Calu3 (cell line): ENCODE results near the gene ESF1. TPM values are rescaled to one million over a fixed set of nuclear protein-coding genes. Genes with fewer than 3 reads are reported as not detected.

Source experiments
- BruUV-seq: library from RNA; stranded (reverse); fragments of 400-500 nt; replicated peaks from 2 replicates; lab custom pipeline; 2021; lab: Mats Ljungman, UMichigan
- CTCF ChIA-PET: fragments of 300-600 bp; sonication (Branson Sonifier 250); formaldehyde crosslinking; loops from one replicate; lab custom pipeline; 2022; ENCODE audit warnings: antibody characterized with exemption; lab: Charles Lee
- DNase-seq: peaks from one replicate; pipeline ENCODE4 v3.0.0; 2022
- H3K27ac Mint-ChIP-seq: one replicate; pipeline ENCODE4 v1.8.0; 2022; ENCODE audit warnings: mixed read lengths; ENCODE audit not compliant: unreplicated experiment
- H3K27me3 Mint-ChIP-seq: one replicate; pipeline ENCODE4 v1.8.0; 2022; ENCODE audit warnings: mixed read lengths; ENCODE audit not compliant: unreplicated experiment
- H3K36me3 Mint-ChIP-seq: one replicate; pipeline ENCODE4 v1.8.0; 2022; ENCODE audit warnings: mild to moderate bottlenecking, moderate library complexity, mixed read lengths; ENCODE audit not compliant: insufficient read depth, unreplicated experiment
- H3K4me1 Mint-ChIP-seq: one replicate; pipeline ENCODE4 v1.8.0; 2022; ENCODE audit warnings: mild to moderate bottlenecking, low read depth, mixed read lengths; ENCODE audit not compliant: unreplicated experiment
- H3K4me3 Mint-ChIP-seq: one replicate; pipeline ENCODE4 v1.8.0; 2022; ENCODE audit warnings: mild to moderate bottlenecking, low read depth, moderate library complexity, mixed read lengths; ENCODE audit not compliant: unreplicated experiment
- H3K9me3 Mint-ChIP-seq: one replicate; pipeline ENCODE4 v1.8.0; 2022; ENCODE audit warnings: low read depth, mixed read lengths; ENCODE audit not compliant: unreplicated experiment
- CTCF ChIP-seq: fragments of 200-600 bp; IDR thresholded peaks from one replicate; pipeline ENCODE4 v1.8.0; 2022; ENCODE audit warnings: antibody characterized with exemption; ENCODE audit not compliant: unreplicated experiment
- intact Hi-C: fragments of 100-400 bp; cut with micrococcal nuclease; formaldehyde crosslinking; loops from one replicate; pipeline ENCODE4 v1.10.0; 2022; ENCODE audit not compliant: unreplicated experiment
- total RNA-seq: library from RNA; stranded (reverse); gene quantifications from 2 replicates; pipeline ENCODE4 v1.2.3, GENCODE V29; 2022

The ESF1 gene
- total RNA-seq, 1 experiment from 2014 or later, result 14.7 TPM

GRCh38 chr20:13772529-13772928, 12.2 kb downstream of the ESF1 start:
- no peak overlapping the region for H3K27ac Mint-ChIP-seq

DNA sequence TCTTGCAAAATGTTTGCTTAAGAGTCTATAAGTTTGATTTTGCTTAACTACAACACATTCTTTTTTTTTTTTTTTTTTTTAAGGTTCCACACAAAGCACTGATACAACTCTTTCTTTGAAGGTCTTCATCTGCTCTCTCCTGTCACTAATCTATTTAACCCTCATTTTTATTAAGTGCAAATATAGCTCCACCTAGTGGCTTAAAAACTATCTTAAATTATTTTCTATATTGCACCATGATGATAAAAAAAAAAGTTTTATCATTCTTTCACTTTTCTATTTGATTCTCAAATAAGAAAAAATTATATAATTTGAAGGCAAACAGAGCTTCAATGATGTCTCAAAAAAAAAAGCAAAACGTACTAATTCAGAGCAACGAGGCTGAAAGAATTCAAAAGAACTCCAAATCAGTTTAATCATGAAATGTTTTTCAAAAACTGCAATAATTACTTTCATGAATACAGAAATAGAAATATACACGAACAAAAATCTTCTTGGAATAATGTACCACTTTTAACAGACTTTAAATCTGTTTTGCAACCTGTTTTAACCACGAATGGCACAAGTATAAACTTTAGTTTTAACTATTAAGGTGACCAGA, 12.8 kb downstream of the ESF1 start:
- no peaks in the 10 kb centered on the region for H3K27me3 Mint-ChIP-seq
- intact Hi-C loops, result loop anchor here (2.0 kb wide), 1 partner anchor 847 kb away; no protein-coding TSS in a partner anchor
- no peaks in the 10 kb centered on the region for H3K9me3 Mint-ChIP-seq
- no TSS peak for BruUV-seq
- no peak overlapping the region for H3K4me3 Mint-ChIP-seq
- H3K27ac Mint-ChIP-seq, result no peak overlapping the region
- DNase-seq, result no peak
- CTCF ChIA-PET, result interaction anchor here (0.5 to 1.2 kb wide), 8 partner anchors 8 to 673 kb away, joined by 3 to 10 read pairs (median 4); no protein-coding TSS in a partner anchor
- H3K4me1 Mint-ChIP-seq, result peaks cover 3% of the 10 kb centered on the region
- TF ChIP-seq CTCF, result no peak
- peaks cover 30% of the 10 kb centered on the region for H3K36me3 Mint-ChIP-seq

More at GRCh38 chr20:13772529-13772928, 12.2 kb downstream of the ESF1 start:
- CTCF ChIA-PET, result interaction anchor here (0.5 to 1.2 kb wide), 3 partner anchors 8 to 158 kb away, joined by 3 to 10 read pairs (median 4); no protein-coding TSS in a partner anchor
- BruUV-seq, result no TSS peak
- H3K9me3 Mint-ChIP-seq, result no peaks in the 10 kb centered on the region
- peaks cover 9% of the 10 kb centered on the region for H3K4me1 Mint-ChIP-seq
- H3K36me3 Mint-ChIP-seq, result peaks cover 31% of the 10 kb centered on the region
- H3K4me3 Mint-ChIP-seq, result no peak overlapping the region
- no peaks in the 10 kb centered on the region for H3K27me3 Mint-ChIP-seq
- no peak for DNase-seq
- TF ChIP-seq CTCF, result no peak
- intact Hi-C loops, result loop anchor here (2.0 kb wide), 1 partner anchor 848 kb away; no protein-coding TSS in a partner anchor

DNA sequence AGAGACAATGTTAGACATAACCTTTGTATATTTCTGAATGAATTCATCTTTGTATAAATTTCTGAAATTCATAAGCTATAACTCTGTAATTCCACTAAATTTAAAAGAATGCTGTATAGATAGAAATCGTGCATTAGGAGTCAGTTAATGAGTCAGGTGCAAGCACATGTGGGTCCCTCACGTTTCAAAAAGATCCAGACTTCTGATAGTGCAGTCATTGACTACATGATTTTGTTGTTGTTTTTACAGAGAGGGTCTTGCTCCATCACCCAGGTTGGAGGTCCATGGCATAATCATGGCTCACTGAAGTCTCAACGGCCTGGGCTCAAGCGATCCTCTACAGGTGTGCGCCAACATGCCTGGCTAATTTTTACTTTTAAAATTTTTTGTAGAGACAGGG, 14.6 kb downstream of the ESF1 start:
- H3K4me1 Mint-ChIP-seq, result no peaks in the 10 kb centered on the region
- CTCF ChIA-PET, result no interaction called here
- no TSS peak for BruUV-seq
- H3K4me3 Mint-ChIP-seq, result no peak overlapping the region
- DNase-seq, result no peak
- intact Hi-C loops, result no loop called here
- H3K27me3 Mint-ChIP-seq, result no peaks in the 10 kb centered on the region
- no peaks in the 10 kb centered on the region for H3K9me3 Mint-ChIP-seq
- no peak for TF ChIP-seq CTCF
- peaks cover 43% of the 10 kb centered on the region for H3K36me3 Mint-ChIP-seq
- no peak overlapping the region for H3K27ac Mint-ChIP-seq

DNA sequence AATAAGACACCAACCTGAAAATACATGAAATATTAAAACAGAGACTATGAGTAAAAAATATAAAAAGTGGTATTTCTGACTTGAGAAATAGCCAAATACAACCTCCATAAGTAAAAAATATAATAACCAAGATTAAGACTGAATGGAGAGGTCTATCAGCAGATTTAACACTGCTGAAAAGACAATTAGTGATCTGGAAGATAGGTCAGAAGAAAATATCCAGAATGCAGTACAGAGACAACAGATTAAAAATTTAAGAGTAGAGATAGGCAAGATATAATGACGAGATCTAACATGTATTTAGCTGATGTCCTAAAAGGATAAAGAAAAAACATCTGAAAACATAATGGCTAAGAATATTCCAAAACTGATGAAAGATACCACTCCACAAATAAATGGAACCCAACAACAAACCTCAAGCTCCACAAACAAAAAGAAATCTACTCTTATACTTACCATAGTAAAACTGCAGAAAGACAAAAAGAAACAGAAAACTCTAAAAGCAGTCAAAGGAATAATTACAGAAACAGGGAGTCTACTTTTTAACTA, 18.8 kb downstream of the ESF1 start:
- intact Hi-C loops, result loop anchor here (5.0 to 10.0 kb wide), 2 partner anchors 139 to 651 kb away; no protein-coding TSS in a partner anchor

More for the DNA sequence above, 18.8 kb downstream of the ESF1 start:
- peaks cover 37% of the 10 kb centered on the region for H3K36me3 Mint-ChIP-seq
- no peak for TF ChIP-seq CTCF
- no peaks in the 10 kb centered on the region for H3K27me3 Mint-ChIP-seq
- no TSS peak for BruUV-seq
- H3K4me3 Mint-ChIP-seq, result no peak overlapping the region
- H3K4me1 Mint-ChIP-seq, result no peaks in the 10 kb centered on the region
- H3K9me3 Mint-ChIP-seq, result no peaks in the 10 kb centered on the region
- CTCF ChIA-PET, result no interaction called here
- H3K27ac Mint-ChIP-seq, result no peak overlapping the region
- no peak for DNase-seq
